GM23338 (cell line): Measurements from ENCODE around the gene SCO1. TPM values are rescaled to one million over a fixed set of nuclear protein-coding genes. Genes with fewer than 3 reads are reported as not detected.

ENCODE experiments used
- ATAC-seq: fragments of 200-7000 bp; cut with Tn5 transposase; 3 replicates; pipeline ENCODE4 v1.9.1; 2020
- DNase-seq: peaks from one replicate; pipeline ENCODE4 v3.0.0-alpha.2; 2015; ENCODE audit warnings: low spot score
- H2AFZ ChIP-seq: fragments of 200-600 bp; sonication (generic); 2 replicates; pipeline ENCODE4 v1.8.0; 2016; ENCODE audit warnings: antibody characterized with exemption, mild to moderate bottlenecking, moderate library complexity
- H3F3A ChIP-seq: fragments of 200-600 bp; sonication (generic); replicated peaks from 2 replicates; pipeline ENCODE4 v1.8.0; 2017; ENCODE audit warnings: antibody characterized with exemption, mixed run types, low read depth
- H3K27ac ChIP-seq: fragments of 200-600 bp; sonication (generic); 2 replicates; pipeline ENCODE4 v1.6.1; 2016; ENCODE audit warnings: low read depth
- H3K27me3 ChIP-seq: fragments of 200-600 bp; sonication (generic); 2 replicates; pipeline ENCODE4 v1.8.0; 2016; ENCODE audit warnings: mild to moderate bottlenecking, mixed run types, moderate library complexity; ENCODE audit not compliant: insufficient read depth
- H3K36me3 ChIP-seq: fragments of 200-600 bp; sonication (generic); 2 replicates; pipeline ENCODE4 v1.8.0; 2016; ENCODE audit warnings: mild to moderate bottlenecking; ENCODE audit not compliant: insufficient read depth
- H3K4me1 ChIP-seq: fragments of 200-600 bp; sonication (generic); 2 replicates; pipeline ENCODE4 v1.8.0; 2016; ENCODE audit warnings: mild to moderate bottlenecking, moderate library complexity; ENCODE audit not compliant: insufficient read depth
- H3K4me2 ChIP-seq: fragments of 200-600 bp; sonication (generic); 2 replicates; pipeline ENCODE4 v1.7.1; 2017; ENCODE audit warnings: mixed run types
- H3K4me3 ChIP-seq: fragments of 200-600 bp; sonication (generic); 2 replicates; pipeline ENCODE4 v1.6.1; 2016; ENCODE audit warnings: mixed run types
- H3K79me2 ChIP-seq: fragments of 200-600 bp; sonication (generic); replicated peaks from 2 replicates; pipeline ENCODE4 v1.8.0; 2017; ENCODE audit warnings: mild to moderate bottlenecking; ENCODE audit not compliant: insufficient read depth
- H3K9me2 ChIP-seq: fragments of 200-600 bp; sonication (generic); 2 replicates; pipeline ENCODE4 v1.8.0; 2017; ENCODE audit not compliant: insufficient read depth
- H4K20me1 ChIP-seq: fragments of 200-600 bp; sonication (generic); replicated peaks from 2 replicates; pipeline ENCODE4 v1.8.0; 2017; ENCODE audit warnings: mild to moderate bottlenecking; ENCODE audit not compliant: insufficient read depth
- H3K27ac Mint-ChIP-seq: 2 replicates; pipeline ENCODE4 v1.8.0; 2020; ENCODE audit warnings: inconsistent platforms, mild to moderate bottlenecking, moderate library complexity, mixed read lengths
- H3K27me3 Mint-ChIP-seq: 3 replicates; pipeline ENCODE4 v1.8.0; 2022; ENCODE audit warnings: low read depth, mild to moderate bottlenecking, moderate library complexity, mixed read lengths, inconsistent platforms; ENCODE audit not compliant: insufficient read depth, poor library complexity
- H3K36me3 Mint-ChIP-seq: 3 replicates; pipeline ENCODE4 v1.8.0; 2021; ENCODE audit warnings: low read depth, mild to moderate bottlenecking, inconsistent platforms, moderate library complexity, mixed read lengths
- H3K4me1 Mint-ChIP-seq: 3 replicates; pipeline ENCODE4 v1.8.0; 2020; ENCODE audit warnings: mild to moderate bottlenecking, inconsistent platforms, mixed read lengths
- H3K4me3 Mint-ChIP-seq: 3 replicates; pipeline ENCODE4 v1.8.0; 2021; ENCODE audit warnings: moderate library complexity, mild to moderate bottlenecking, inconsistent platforms, mixed read lengths
- H3K9me3 Mint-ChIP-seq: 3 replicates; pipeline ENCODE4 v1.8.0; 2020; ENCODE audit warnings: moderate library complexity, mild to moderate bottlenecking, inconsistent platforms, mixed read lengths
- CREB1 ChIP-seq: fragments of 250-450 bp; sonication (Bioruptor Pico); IDR thresholded peaks from 2 replicates; pipeline ENCODE4 v1.5.0; 2020; ENCODE audit warnings: low read depth, mild to moderate bottlenecking, moderate library complexity
- CTCF ChIP-seq, 2 experiments: fragments of 200-600 bp in 1 of 2; sonication (generic) in 1 of 2; conservative IDR thresholded peaks; 2 replicates each; pipeline versions ENCODE4 v1.5.1 to v1.6.1; 2016 to 2017; ENCODE audit warnings: antibody characterized with exemption in 2 of 2, low read depth in 2 of 2, mild to moderate bottlenecking in 2 of 2, moderate library complexity in 1 of 2
- ETS1 ChIP-seq: IDR thresholded peaks from 2 replicates; pipeline ENCODE4 v1.6.1; 2016; ENCODE audit warnings: antibody characterized with exemption
- EZH2 ChIP-seq: fragments of 200-600 bp; sonication (generic); IDR thresholded peaks from one replicate; pipeline ENCODE4 v1.8.0; 2017; ENCODE audit warnings: antibody characterized with exemption, mild to moderate bottlenecking, low read depth; ENCODE audit not compliant: unreplicated experiment
- EZH2phosphoT487 ChIP-seq: fragments of 200-600 bp; sonication (generic); IDR thresholded peaks from one replicate; pipeline ENCODE4 v1.8.1; 2018; ENCODE audit warnings: antibody characterized with exemption; ENCODE audit not compliant: unreplicated experiment
- JUNB ChIP-seq: IDR thresholded peaks from one replicate; pipeline ENCODE4 v1.6.1; 2016; ENCODE audit warnings: antibody characterized with exemption; ENCODE audit not compliant: unreplicated experiment
- NANOG ChIP-seq: IDR thresholded peaks from 2 replicates; pipeline ENCODE4 v1.6.1; 2016; ENCODE audit warnings: antibody characterized with exemption, borderline replicate concordance
- POLR2AphosphoS5 ChIP-seq: IDR thresholded peaks from 2 replicates; pipeline ENCODE4 v1.6.1; 2016; ENCODE audit warnings: antibody characterized with exemption, low read depth
- REST ChIP-seq: IDR thresholded peaks from one replicate; pipeline ENCODE4 v1.6.1; 2018; ENCODE audit warnings: antibody characterized with exemption; ENCODE audit not compliant: unreplicated experiment
- STAT1 ChIP-seq: IDR thresholded peaks from one replicate; pipeline ENCODE4 v1.6.1; 2016; ENCODE audit warnings: antibody characterized with exemption; ENCODE audit not compliant: unreplicated experiment
- ZNF114 ChIP-seq: fragments of 250-450 bp; sonication (Bioruptor Pico); IDR thresholded peaks from 2 replicates; pipeline ENCODE4 v1.5.0; 2020; ENCODE audit warnings: mild to moderate bottlenecking, moderate library complexity
- ZNF331 ChIP-seq: fragments of 250-450 bp; sonication (Bioruptor Pico); IDR thresholded peaks from 2 replicates; pipeline ENCODE4 v1.5.0; 2020; ENCODE audit warnings: low read depth, mild to moderate bottlenecking, moderate library complexity
- ZNF462 ChIP-seq: fragments of 250-450 bp; sonication (Bioruptor Pico); IDR thresholded peaks from 2 replicates; pipeline ENCODE4 v1.5.0; 2020; ENCODE audit warnings: mild to moderate bottlenecking, moderate library complexity
- polyA plus RNA-seq: library from polyadenylated mRNA; unstranded; fragments of >200 nt; fragmentation: Nextera tagmentation; extraction: Ambion mirVana; gene quantifications from 2 replicates; pipeline ENCODE4 v1.2.1, GENCODE V29; 2016
- total RNA-seq: library from RNA; depleted of rRNA; stranded (reverse); fragments of >200 nt; shearing (Covaris generic); gene quantifications from 2 replicates; pipeline ENCODE4 v1.2.3, GENCODE V29; 2014

The SCO1 gene
- total and polyA plus RNA-seq, 2 experiments from 2014 or later, result 43.9 to 72.5 TPM

- Histone ChIP-seq H3K4me3 (no peak overlapping the region), H3K27ac (no peak overlapping the region), H3K4me1 (no peaks in the 10 kb centered on the region), H3K4me2 (no peak overlapping the region), H3K36me3 (no peaks in the 10 kb centered on the region), H2AFZ (no peak overlapping the region), H3F3A (no peaks in the 10 kb centered on the region), H3K27me3 (no peaks in the 10 kb centered on the region), H4K20me1 (no peaks in the 10 kb centered on the region), H3K79me2 (no peaks in the 10 kb centered on the region), H3K9me2 (no peaks in the 10 kb centered on the region)
- H3K36me3 Mint-ChIP-seq, result no peaks in the 10 kb centered on the region; the same call in 2 of the 3 replicates
- no peak overlapping the region for H3K27ac Mint-ChIP-seq
- H3K4me3 Mint-ChIP-seq, result no peak overlapping the region
- DNase-seq (no peak), ATAC-seq (no peak)
- no peaks in the 10 kb centered on the region for H3K4me1 Mint-ChIP-seq
- no peaks in the 10 kb centered on the region; the same call in 2 of the 3 replicates for H3K9me3 Mint-ChIP-seq
- no peak for TF ChIP-seq ZNF331 (CRISPR knock-in tag)
- no peak for TF ChIP-seq JUNB
- TF ChIP-seq EZH2, result no peak
- TF ChIP-seq EZH2phosphoT487, result no peak
- TF ChIP-seq CREB1 (CRISPR knock-in tag), result no peak
- TF ChIP-seq ZNF462 (CRISPR knock-in tag), result no peak
- TF ChIP-seq ZNF114 (CRISPR knock-in tag), result no peak
- no peak for TF ChIP-seq NANOG
- no peak for TF ChIP-seq ETS1
- no peak for TF ChIP-seq POLR2AphosphoS5
- no peak for TF ChIP-seq REST
- TF ChIP-seq CTCF (conservative IDR thresholded peaks at IDR 0.05; ENCODE audit: low read depth in 2 of 2), result no peak
- TF ChIP-seq STAT1, result no peak
- H3K27me3 Mint-ChIP-seq, result peaks cover 3% of the 10 kb centered on the region
Measured at GRCh38 chr17:10649602-10650001, 47.7 kb downstream of the SCO1 start.
